Rectal smooth muscle tissue (tissue), 1 donor: ENCODE measurements around the gene SPATS2L.

Experiments used
- H3K27ac ChIP-seq: one replicate; pipeline ENCODE4 v1.7.0; 2013; ENCODE audit warnings: low read depth, low read length, inconsistent platforms
- H3K27me3 ChIP-seq: one replicate; pipeline ENCODE4 v1.7.0; 2013; ENCODE audit warnings: low read length; ENCODE audit not compliant: control insufficient read depth, insufficient read depth
- H3K36me3 ChIP-seq: one replicate; pipeline ENCODE4 v1.7.0; 2013; ENCODE audit warnings: low read length; ENCODE audit not compliant: control insufficient read depth, insufficient read depth
- H3K4me1 ChIP-seq: one replicate; pipeline ENCODE4 v1.7.0; 2013; ENCODE audit warnings: low read length; ENCODE audit not compliant: control insufficient read depth, insufficient read depth
- H3K4me3 ChIP-seq: one replicate; pipeline ENCODE4 v1.7.0; 2013; ENCODE audit warnings: low read length
- H3K9ac ChIP-seq: one replicate; pipeline ENCODE4 v1.7.0; 2013; ENCODE audit warnings: low read length

The SPATS2L gene

GRCh38 chr2:200300638-200301314, 5.7 kb upstream of the SPATS2L start:
- Histone ChIP-seq H3K27me3 (no peaks in the 10 kb centered on the region), H3K36me3 (no peaks in the 10 kb centered on the region), H3K27ac (no peak overlapping the region), H3K4me1 (peaks cover 2% of the 10 kb centered on the region), H3K9ac (no peak overlapping the region), H3K4me3 (no peak overlapping the region)

DNA sequence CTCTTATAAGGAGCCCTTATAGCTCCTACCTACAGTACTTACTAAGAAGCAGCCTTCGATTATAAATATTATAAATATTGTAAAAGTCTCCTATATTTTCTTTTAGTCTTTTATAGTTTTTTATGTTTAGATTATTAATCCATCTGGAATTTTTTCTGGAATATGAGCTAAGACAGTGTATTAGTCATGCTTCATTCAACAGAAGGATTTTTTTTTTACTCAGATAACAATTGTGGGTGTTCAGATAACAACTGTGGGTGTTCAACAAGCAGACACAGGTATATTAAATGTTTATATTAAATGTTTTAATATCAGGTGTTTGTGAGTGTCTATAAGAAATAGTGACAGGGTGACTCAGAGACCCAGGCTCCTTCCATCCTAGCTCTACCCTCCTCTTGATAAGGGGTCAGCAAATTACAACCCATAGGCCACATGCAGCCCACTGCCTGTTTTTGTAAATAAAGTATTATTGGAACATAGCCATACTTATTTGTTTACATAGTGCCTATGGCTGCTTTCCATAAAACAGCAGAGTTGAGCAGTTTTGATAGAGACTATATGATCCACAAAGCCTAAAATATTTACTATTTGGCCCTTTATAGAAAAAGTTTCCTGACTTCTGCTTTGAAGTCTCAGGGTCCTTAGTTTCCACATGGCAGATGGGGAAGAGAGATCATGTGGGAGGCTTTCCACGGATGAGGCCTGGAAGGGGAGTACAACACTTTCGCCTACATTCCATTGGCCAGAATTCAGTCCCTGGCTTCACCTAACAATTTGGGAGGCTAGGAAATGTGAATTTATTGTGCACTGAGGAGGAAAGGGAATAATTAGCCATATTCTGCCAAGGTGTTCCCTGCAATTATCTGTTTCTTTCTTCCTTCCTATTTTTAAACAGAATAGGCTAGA, 4.3 kb upstream of the SPATS2L start:
- Histone ChIP-seq H3K36me3 (no peaks in the 10 kb centered on the region), H3K27ac (no peak overlapping the region), H3K4me3 (no peak overlapping the region), H3K4me1 (peaks cover 2% of the 10 kb centered on the region), H3K9ac (no peak overlapping the region), H3K27me3 (no peaks in the 10 kb centered on the region)

DNA sequence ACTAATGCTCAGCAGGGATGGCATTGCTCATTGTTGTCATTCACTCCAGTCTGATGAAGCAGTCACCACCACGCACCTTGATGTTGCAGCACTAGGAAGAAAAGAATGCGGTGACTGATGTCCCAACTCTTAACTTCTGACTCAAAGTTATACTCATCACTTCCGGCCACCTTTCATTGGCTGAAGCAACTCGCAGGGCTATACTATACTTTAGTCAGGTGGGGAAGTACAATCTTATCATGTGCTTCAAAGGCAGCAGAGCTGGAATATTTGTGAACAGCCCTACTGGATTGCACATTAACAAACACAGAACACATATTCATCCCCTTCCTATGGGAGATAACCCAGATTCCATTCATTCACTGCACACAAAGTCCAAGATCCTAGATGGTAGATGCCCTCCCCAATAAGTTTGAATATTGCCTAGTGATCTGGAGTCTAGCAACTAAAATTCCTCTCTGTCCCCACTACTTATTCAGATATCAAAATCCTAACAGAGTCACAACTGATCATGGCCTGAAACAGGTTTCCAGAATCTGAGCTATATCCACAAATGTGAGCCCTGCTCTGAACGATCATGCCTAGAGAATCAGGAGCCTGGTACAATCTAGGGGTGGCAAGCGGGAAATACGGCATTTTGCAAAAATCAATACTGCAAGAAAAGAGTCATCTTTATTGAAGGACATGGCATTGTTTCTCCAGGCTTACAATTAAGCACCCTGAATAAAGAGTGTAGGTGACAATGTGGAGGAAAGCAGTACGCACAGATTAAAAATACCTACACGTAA, 3.4 kb upstream of the SPATS2L start:
- Histone ChIP-seq H3K9ac (no peak overlapping the region), H3K4me1 (peaks cover 2% of the 10 kb centered on the region), H3K27ac (no peak overlapping the region), H3K27me3 (no peaks in the 10 kb centered on the region), H3K36me3 (no peaks in the 10 kb centered on the region), H3K4me3 (no peak overlapping the region)

DNA sequence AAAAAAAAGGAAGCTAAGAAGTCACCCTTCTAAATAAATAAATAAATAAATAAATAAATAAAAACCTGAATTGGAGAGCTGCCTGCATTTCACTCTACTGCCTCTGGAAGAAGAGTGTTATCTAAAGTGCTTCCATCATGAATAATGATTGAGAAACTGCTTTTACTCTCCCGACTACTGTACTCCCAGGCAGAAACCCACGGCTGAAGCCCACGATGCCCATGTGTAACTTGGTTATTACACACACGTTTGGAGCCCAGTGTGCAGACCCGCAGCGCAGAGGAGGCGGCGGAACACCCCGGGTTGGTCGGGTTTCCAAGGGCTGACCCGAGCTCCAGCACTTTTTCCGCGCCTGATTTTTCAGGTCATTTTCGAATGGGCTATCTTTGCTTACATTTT, 697 bp upstream of the SPATS2L start:
- Histone ChIP-seq H3K27me3 (no peaks in the 10 kb centered on the region), H3K4me1 (peaks cover 8% of the 10 kb centered on the region), H3K36me3 (no peaks in the 10 kb centered on the region), H3K27ac (peak overlapping the region; percentile 84), H3K4me3 (peak overlapping the region; percentile 89), H3K9ac (peak overlapping the region; percentile 35)

GRCh38 chr2:200306931-200307723, 634 bp downstream of the SPATS2L start:
- peak overlapping the region; percentile 47 for H3K9ac ChIP-seq

GRCh38 chr2:200307724-200308545, 1.4 kb downstream of the SPATS2L start:
- H3K4me3 ChIP-seq, result peak overlapping the region; percentile 79

More at GRCh38 chr2:200306931-200307723, 634 bp downstream of the SPATS2L start:
- H3K36me3 ChIP-seq, result no peaks in the 10 kb centered on the region
- H3K27ac ChIP-seq, result peak overlapping the region; percentile 84
- no peaks in the 10 kb centered on the region for H3K27me3 ChIP-seq
- peak overlapping the region; percentile 79 for H3K4me3 ChIP-seq
- peaks cover 21% of the 10 kb centered on the region for H3K4me1 ChIP-seq

DNA sequence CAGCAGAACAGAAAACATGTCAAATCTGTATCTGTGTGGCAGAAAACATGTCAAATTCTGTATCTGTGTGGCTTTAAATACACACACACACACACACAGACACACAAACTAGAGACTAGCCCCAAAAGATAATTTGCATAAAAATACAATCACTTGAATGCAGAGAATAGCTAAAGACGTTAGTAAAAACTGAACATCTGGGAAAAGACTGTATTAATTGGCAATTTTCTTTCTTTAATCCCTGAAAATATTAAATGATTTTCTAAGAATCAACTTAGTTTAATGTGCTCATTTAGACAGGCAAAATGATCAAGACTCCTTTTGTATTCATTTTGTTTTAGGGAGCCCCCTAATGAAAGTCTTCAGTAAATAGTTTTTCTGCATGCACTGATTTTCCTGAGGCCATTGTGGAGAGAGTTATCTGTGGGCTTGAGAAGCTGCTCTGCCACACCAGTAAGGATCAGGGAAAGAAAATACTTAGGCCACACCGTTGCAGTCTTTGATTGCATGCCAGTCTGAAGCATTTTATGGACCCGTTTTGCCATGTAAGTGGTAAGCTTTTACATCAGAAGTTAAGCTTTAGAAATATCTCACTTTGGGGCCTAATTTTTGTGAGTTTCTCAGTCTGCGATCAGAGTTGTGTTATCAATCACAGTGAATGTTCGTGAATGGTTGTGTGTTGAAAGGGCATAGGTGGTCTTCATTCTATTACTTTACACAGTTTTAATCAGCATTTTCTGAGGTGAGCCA, 2.2 kb downstream of the SPATS2L start:
- H3K27ac ChIP-seq, result peak overlapping the region; percentile 84
- peaks cover 22% of the 10 kb centered on the region for H3K4me1 ChIP-seq
- no peaks in the 10 kb centered on the region for H3K36me3 ChIP-seq
- H3K4me3 ChIP-seq, result peak overlapping the region; percentile 79
- H3K9ac ChIP-seq, result no peak overlapping the region
- H3K27me3 ChIP-seq, result no peaks in the 10 kb centered on the region

More at GRCh38 chr2:200307724-200308545, 1.4 kb downstream of the SPATS2L start:
- Histone ChIP-seq H3K4me1 (peaks cover 22% of the 10 kb centered on the region), H3K27me3 (no peaks in the 10 kb centered on the region), H3K9ac (peak overlapping the region; percentile 47), H3K27ac (peak overlapping the region; percentile 84), H3K36me3 (no peaks in the 10 kb centered on the region)

DNA sequence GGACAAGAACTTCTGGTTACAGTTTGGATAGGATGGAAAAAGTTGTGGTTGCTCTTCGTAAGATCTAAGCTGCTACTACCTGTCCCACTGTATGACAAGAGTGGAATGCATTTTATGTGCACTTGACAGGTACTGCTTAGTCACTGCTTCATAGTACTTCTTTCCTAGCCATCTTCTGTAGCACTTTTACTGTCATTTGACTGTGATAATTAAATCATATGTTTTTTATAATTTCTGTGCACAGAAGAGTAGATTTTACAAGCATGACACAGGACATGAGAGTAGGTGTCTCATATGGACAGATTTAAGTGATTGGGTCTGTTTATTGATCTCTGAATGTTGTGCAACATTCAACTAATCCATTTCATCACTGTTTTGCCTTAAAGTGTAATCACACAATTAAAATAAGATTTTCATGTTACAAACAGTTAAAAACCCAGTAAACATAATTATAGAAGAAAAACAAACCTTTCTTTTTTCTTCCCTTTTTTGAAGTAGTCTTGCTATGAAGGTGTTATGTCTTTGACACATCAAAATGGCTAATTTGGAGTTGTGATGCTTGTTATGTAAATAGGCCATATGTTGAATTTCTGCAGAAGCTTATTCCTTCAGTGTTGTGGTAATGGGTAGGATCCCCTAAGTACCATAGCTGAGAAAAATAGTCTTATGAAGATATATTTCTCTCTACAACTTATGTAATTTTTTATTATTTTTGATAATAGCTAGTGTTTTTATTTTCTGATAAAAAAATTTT, 3.0 kb downstream of the SPATS2L start:
- Histone ChIP-seq H3K27me3 (no peaks in the 10 kb centered on the region), H3K4me1 (peaks cover 22% of the 10 kb centered on the region), H3K36me3 (no peaks in the 10 kb centered on the region), H3K27ac (no peak overlapping the region), H3K9ac (no peak overlapping the region), H3K4me3 (no peak overlapping the region)

- Histone ChIP-seq H3K27me3 (no peaks in the 10 kb centered on the region), H3K36me3 (no peaks in the 10 kb centered on the region), H3K9ac (no peak overlapping the region), H3K27ac (no peak overlapping the region), H3K4me1 (peaks cover 19% of the 10 kb centered on the region), H3K4me3 (no peak overlapping the region)
Measured at GRCh38 chr2:200310545-200310971, 4.1 kb downstream of the SPATS2L start.

GRCh38 chr2:200311139-200311538, 4.6 kb downstream of the SPATS2L start:
- Histone ChIP-seq H3K36me3 (no peaks in the 10 kb centered on the region), H3K27ac (peak overlapping the region; percentile 17), H3K9ac (no peak overlapping the region), H3K4me3 (no peak overlapping the region), H3K27me3 (no peaks in the 10 kb centered on the region), H3K4me1 (peaks cover 19% of the 10 kb centered on the region)
